Lung (tissue), 10 donors: ENCODE data around the gene GPR89B. TPM values are rescaled to one million over a fixed set of nuclear protein-coding genes. Genes with fewer than 3 reads are reported as not detected.
"Not testable (repeated sequence)": the region's sequence is repeated elsewhere in the genome, so short reads cannot be mapped to it uniquely, and the experiment has no call there.

ENCODE experiments used
- ATAC-seq: fragments of 200-7000 bp; cut with Tn5 transposase; one replicate; pipeline ENCODE4 v1.9.1; 2020; ENCODE audit warnings: moderate number of reproducible peaks; ENCODE audit not compliant: insufficient read depth, low FRiP score
- DNase-seq, 3 donors: peaks; one replicate each; pipeline ENCODE4 v3.0.0-alpha.2; 2013 to 2017
- H3K27ac ChIP-seq, 2 donors: one replicate each; pipeline ENCODE4 v1.5.1; 2013; ENCODE audit warnings: mild to moderate bottlenecking in 2 of 2, moderate library complexity in 2 of 2, control low read depth in 1 of 2, inconsistent platforms in 1 of 2, low read depth in 1 of 2, low read length in 1 of 2
- H3K27me3 ChIP-seq, 3 donors: one replicate each; pipeline ENCODE4 v1.5.1; 2013; ENCODE audit warnings: low read length in 2 of 3; ENCODE audit not compliant: control insufficient read depth in 3 of 3, insufficient read depth in 3 of 3
- H3K36me3 ChIP-seq, 4 donors: one replicate each; pipeline ENCODE4 v1.5.1; 2013; ENCODE audit warnings: low read length in 4 of 4, mild to moderate bottlenecking in 1 of 4, moderate library complexity in 1 of 4; ENCODE audit not compliant: control insufficient read depth in 4 of 4, insufficient read depth in 4 of 4
- H3K4me1 ChIP-seq, 5 donors: one replicate each; pipeline ENCODE4 v1.5.1; 2013; ENCODE audit warnings: low read length in 5 of 5, mild to moderate bottlenecking in 2 of 5, moderate library complexity in 1 of 5; ENCODE audit not compliant: control insufficient read depth in 5 of 5, insufficient read depth in 5 of 5
- H3K4me3 ChIP-seq: one replicate; pipeline ENCODE4 v1.5.1; 2013; ENCODE audit warnings: mild to moderate bottlenecking, control low read depth, moderate library complexity
- H3K9ac ChIP-seq, 2 donors: one replicate each; pipeline ENCODE4 v1.5.1; 2013; ENCODE audit warnings: low read length in 2 of 2, control low read depth in 1 of 2; ENCODE audit not compliant: insufficient read depth in 1 of 2
- H3K9me3 ChIP-seq, 4 donors: one replicate each; pipeline ENCODE4 v1.5.1; 2013; ENCODE audit warnings: low read length in 3 of 4, mild to moderate bottlenecking in 1 of 4, moderate library complexity in 1 of 4; ENCODE audit not compliant: control insufficient read depth in 4 of 4, insufficient read depth in 3 of 4
- WGBS, 2 donors: extraction: QIAGEN DNeasy Blood & Tissue Kit; methylation state at CpG; one replicate each; pipeline ENCODE4 v1.1.7; 2013; 5-methylcytosine and 5-hydroxymethylcytosine counted together
- polyA plus RNA-seq, 2 donors: library from polyadenylated mRNA; stranded (reverse); fragments of 200-250 nt; gene quantifications; one replicate each; pipeline ENCODE4 v1.2.1, GENCODE V29; 2013
- total RNA-seq, 2 donors: library from RNA; depleted of rRNA in 1 of 2; stranded (reverse); fragments of >200 nt in 1 of 2; gene quantifications; one replicate each; pipeline ENCODE4 v1.2.1, GENCODE V29; 2014 to 2021
- donor health status: Bipolar disorder and iron deficiency.
- donor health status: healthy.
- donor health status: DM: yes; HTN: yes; CAD: no.

The GPR89B gene
- total and polyA plus RNA-seq, 4 donors, result 7.7 to 40.0 (median 10.3) TPM

- WGBS, 2 donors, result 88 to 94% methylated on average over 2 to 3 of the region's 3 CpGs
- ATAC-seq, H3K9ac ChIP-seq, H3K27me3 ChIP-seq, H3K4me3 ChIP-seq, H3K36me3 ChIP-seq, DNase-seq, H3K27ac ChIP-seq, H3K4me1 ChIP-seq, H3K9me3 ChIP-seq: not testable (repeated sequence)
These were observed 59.7 kb downstream of the GPR89B start for GRCh38 chr1:147987893-147988292.

GRCh38 chr1:147992916-147993315 is 64.7 kb downstream of the GPR89B start:
- 97 to 100% methylated on average over 2 to 4 of the region's 4 CpGs for WGBS, 2 donors
- H3K4me1 ChIP-seq, ATAC-seq, H3K36me3 ChIP-seq, H3K9ac ChIP-seq, H3K9me3 ChIP-seq, H3K4me3 ChIP-seq, H3K27ac ChIP-seq, H3K27me3 ChIP-seq, DNase-seq: not testable (repeated sequence)

GRCh38 chr1:147993400-147993799 is 65.2 kb downstream of the GPR89B start:
- 83 to 90% methylated on average over 4 of the region's 4 CpGs for WGBS, 2 donors
- not testable (repeated sequence) for H3K4me3 ChIP-seq, H3K9ac ChIP-seq, H3K27ac ChIP-seq, H3K27me3 ChIP-seq, H3K36me3 ChIP-seq, H3K9me3 ChIP-seq, H3K4me1 ChIP-seq, ATAC-seq, DNase-seq

- not testable (repeated sequence) for DNase-seq, H3K27ac ChIP-seq, ATAC-seq, H3K36me3 ChIP-seq, H3K27me3 ChIP-seq, H3K4me1 ChIP-seq, H3K4me3 ChIP-seq, H3K9ac ChIP-seq, H3K9me3 ChIP-seq
- 97 to 98% methylated on average over 2 of the region's 4 CpGs for WGBS, 2 donors
These were observed 65.8 kb downstream of the GPR89B start for GRCh38 chr1:147993825-147994615.

- H3K9ac ChIP-seq, H3K4me1 ChIP-seq: not testable (repeated sequence)
- 94 to 100% methylated on average over 1 of the region's 2 CpGs for WGBS, 2 donors
These were observed 67.9 kb downstream of the GPR89B start for GRCh38 chr1:147996088-147996487.

GRCh38 chr1:148007724-148008123 is 79.5 kb downstream of the GPR89B start:
- H3K9ac ChIP-seq, H3K36me3 ChIP-seq, H3K4me1 ChIP-seq, ATAC-seq, DNase-seq, H3K4me3 ChIP-seq, H3K9me3 ChIP-seq, H3K27ac ChIP-seq: not testable (repeated sequence)
- H3K27me3 ChIP-seq, result peaks cover 0 to 15% (median 10%) of the 10 kb centered on the region in 3 donors
- WGBS, 2 donors, result 87 to 97% methylated on average over 3 of the region's 4 CpGs

More at GRCh38 chr1:147996088-147996487, 67.9 kb downstream of the GPR89B start:
- ATAC-seq, H3K36me3 ChIP-seq, H3K4me3 ChIP-seq, H3K27ac ChIP-seq, H3K27me3 ChIP-seq, DNase-seq, H3K9me3 ChIP-seq: not testable (repeated sequence)
